Measurements from ENCODE around the gene GGTLC2. TPM values are rescaled to one million over a fixed set of nuclear protein-coding genes. Genes with fewer than 3 reads are reported as not detected.

GGTLC2 gene
- total RNA-seq, 1 experiment from 2014 or later, result not detected

DNA sequence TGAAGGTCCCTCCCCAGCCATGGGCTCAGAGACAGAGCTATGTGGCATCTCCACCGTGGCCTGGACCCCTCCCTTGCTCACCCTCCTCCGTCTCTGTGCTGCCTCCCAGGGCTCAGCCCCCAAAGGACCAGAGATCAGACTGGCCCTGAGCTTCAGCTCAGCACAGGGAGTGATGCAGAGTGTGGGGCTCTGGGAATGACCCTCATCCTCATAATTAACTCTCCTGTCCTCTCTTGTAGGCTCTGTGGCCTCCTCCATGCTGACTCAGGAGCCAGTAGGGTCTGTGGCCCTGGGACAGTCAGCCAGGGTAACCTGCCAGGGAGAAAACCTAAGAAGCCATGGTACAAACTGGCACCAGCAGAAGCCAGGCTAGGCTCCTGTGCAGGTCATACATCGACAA is 28.7 kb downstream of the GGTLC2 start:
- Histone ChIP-seq H3K27ac (ENCODE audit: low read length) (no peak overlapping the region), H3K9me2 (replicated peaks; ENCODE audit: low read length) (no peaks in the 10 kb centered on the region), H2AFZ (ENCODE audit: low read length) (no peak overlapping the region), H3K27me3 (ENCODE audit: low read length) (peaks cover 15% of the 10 kb centered on the region), H3K79me2 (ENCODE audit: low read length) (no peaks in the 10 kb centered on the region), H3K4me2 (ENCODE audit: low read length) (no peak overlapping the region), H3K4me1 (ENCODE audit: insufficient read depth, low read length) (no peaks in the 10 kb centered on the region), H3K4me3 (ENCODE audit: low read length) (no peak overlapping the region), H3K9ac (ENCODE audit: low read length) (no peak overlapping the region), H3K9me3 (ENCODE audit: low read length) (no peaks in the 10 kb centered on the region; the same call in 1 of the 2 replicates), H4K20me1 (ENCODE audit: low read length) (no peaks in the 10 kb centered on the region), H3F3A (ENCODE audit: low read length, unreplicated experiment) (no peaks in the 10 kb centered on the region), H3K36me3 (ENCODE audit: low read depth, low read length) (no peaks in the 10 kb centered on the region)
- DNase-seq (no peak), ATAC-seq (no peak)
- POLR2A ChIA-PET (ENCODE audit: unreplicated experiment), result no interaction called here
- CTCF ChIA-PET, result no interaction called here
- TF ChIP-seq, protein P1, sequence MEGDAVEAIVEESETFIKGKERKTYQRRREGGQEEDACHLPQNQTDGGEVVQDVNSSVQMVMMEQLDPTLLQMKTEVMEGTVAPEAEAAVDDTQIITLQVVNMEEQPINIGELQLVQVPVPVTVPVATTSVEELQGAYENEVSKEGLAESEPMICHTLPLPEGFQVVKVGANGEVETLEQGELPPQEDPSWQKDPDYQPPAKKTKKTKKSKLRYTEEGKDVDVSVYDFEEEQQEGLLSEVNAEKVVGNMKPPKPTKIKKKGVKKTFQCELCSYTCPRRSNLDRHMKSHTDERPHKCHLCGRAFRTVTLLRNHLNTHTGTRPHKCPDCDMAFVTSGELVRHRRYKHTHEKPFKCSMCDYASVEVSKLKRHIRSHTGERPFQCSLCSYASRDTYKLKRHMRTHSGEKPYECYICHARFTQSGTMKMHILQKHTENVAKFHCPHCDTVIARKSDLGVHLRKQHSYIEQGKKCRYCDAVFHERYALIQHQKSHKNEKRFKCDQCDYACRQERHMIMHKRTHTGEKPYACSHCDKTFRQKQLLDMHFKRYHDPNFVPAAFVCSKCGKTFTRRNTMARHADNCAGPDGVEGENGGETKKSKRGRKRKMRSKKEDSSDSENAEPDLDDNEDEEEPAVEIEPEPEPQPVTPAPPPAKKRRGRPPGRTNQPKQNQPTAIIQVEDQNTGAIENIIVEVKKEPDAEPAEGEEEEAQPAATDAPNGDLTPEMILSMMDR (conservative IDR thresholded peaks at IDR 0.05; ENCODE audit: low read depth, low read length), result no peak
- TF ChIP-seq EZH2phosphoT487 (IDR thresholded peaks at IDR 0.05; ENCODE audit: borderline replicate concordance, low read length) (no peak), EZH2 (IDR thresholded peaks at IDR 0.05; ENCODE audit: low read length, unreplicated experiment) (no peak)
- intact Hi-C loops (cut with micrococcal nuclease), result no loop called here
- no TSS peak for BruUV-seq (replicated peaks)

DNA sequence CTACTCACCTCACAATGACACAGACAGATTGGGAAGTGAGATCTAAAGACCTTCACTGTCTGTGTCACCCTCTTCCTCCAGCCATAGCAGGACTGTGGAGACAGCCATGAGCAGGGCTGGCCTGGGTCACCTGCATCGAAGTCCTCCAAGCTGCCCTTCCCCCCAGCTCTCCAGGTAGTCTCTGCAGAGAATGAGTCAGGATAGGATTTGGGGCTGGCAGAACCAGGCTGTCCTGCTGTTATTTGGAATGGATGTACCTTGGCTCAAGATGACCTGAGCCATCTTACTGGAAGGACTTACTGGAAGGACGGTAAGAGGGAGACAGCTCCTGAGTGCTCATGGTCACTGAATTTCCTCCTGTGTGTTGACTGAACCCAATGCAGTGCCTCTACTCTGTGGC is 29.2 kb downstream of the GGTLC2 start:
- no peak for ATAC-seq
- no peaks in the 10 kb centered on the region for H4K20me1 ChIP-seq (ENCODE audit: low read length)
- TF ChIP-seq EZH2phosphoT487 (IDR thresholded peaks at IDR 0.05; ENCODE audit: borderline replicate concordance, low read length) (no peak), EZH2 (IDR thresholded peaks at IDR 0.05; ENCODE audit: low read length, unreplicated experiment) (no peak)
- TF ChIP-seq, protein P1 (conservative IDR thresholded peaks at IDR 0.05; ENCODE audit: low read depth, low read length), result no peak
- H3K9me2 ChIP-seq (replicated peaks; ENCODE audit: low read length), result no peaks in the 10 kb centered on the region
- H3K79me2 ChIP-seq (ENCODE audit: low read length), result no peaks in the 10 kb centered on the region
- BruUV-seq (replicated peaks), result no TSS peak
- no peak overlapping the region for H3K4me3 ChIP-seq (ENCODE audit: low read length)
- no peak overlapping the region for H3K9ac ChIP-seq (ENCODE audit: low read length)
- CTCF ChIA-PET, result no interaction called here
- no peak overlapping the region for H3K4me2 ChIP-seq (ENCODE audit: low read length)
- H2AFZ ChIP-seq (ENCODE audit: low read length), result no peak overlapping the region
- no peak for DNase-seq
- intact Hi-C loops (cut with micrococcal nuclease), result no loop called here
- no peak overlapping the region for H3K27ac ChIP-seq (ENCODE audit: low read length)
- H3K27me3 ChIP-seq (ENCODE audit: low read length), result peaks cover 15% of the 10 kb centered on the region
- no peaks in the 10 kb centered on the region for H3F3A ChIP-seq (ENCODE audit: low read length, unreplicated experiment)
- no peaks in the 10 kb centered on the region for H3K36me3 ChIP-seq (ENCODE audit: low read depth, low read length)
- no peaks in the 10 kb centered on the region; the same call in 1 of the 2 replicates for H3K9me3 ChIP-seq (ENCODE audit: low read length)
- POLR2A ChIA-PET (ENCODE audit: unreplicated experiment), result no interaction called here
- H3K4me1 ChIP-seq (ENCODE audit: insufficient read depth, low read length), result no peaks in the 10 kb centered on the region

DNA sequence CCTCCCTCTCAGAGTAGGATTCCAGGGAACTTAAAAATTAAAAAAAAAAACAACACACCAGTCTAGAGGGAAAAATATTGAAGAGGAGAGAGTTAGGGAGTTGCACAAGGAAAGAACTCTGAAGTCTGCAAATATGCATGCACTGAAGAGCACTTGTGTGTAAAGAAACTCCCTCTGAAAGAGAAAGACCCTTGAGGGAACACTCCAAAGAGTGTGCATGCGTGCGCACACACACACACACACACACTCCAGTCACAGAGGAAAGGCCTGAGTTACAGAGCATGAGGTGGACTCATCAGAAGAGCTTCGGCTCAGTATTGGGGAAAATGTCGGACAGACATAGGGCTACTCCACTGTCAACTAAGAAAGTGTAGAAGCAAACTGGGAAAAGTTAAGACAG is 30.1 kb downstream of the GGTLC2 start:
- no TSS peak for BruUV-seq (replicated peaks)
- no peak for ATAC-seq
- intact Hi-C loops (cut with micrococcal nuclease), result no loop called here
- no peak overlapping the region for H3K27ac ChIP-seq (ENCODE audit: low read length)
- no peaks in the 10 kb centered on the region; the same call in 1 of the 2 replicates for H3K9me3 ChIP-seq (ENCODE audit: low read length)
- no peaks in the 10 kb centered on the region for H3K9me2 ChIP-seq (replicated peaks; ENCODE audit: low read length)
- H3F3A ChIP-seq (ENCODE audit: low read length, unreplicated experiment), result no peaks in the 10 kb centered on the region
- H3K4me3 ChIP-seq (ENCODE audit: low read length), result no peak overlapping the region
- no peak for TF ChIP-seq EZH2 (IDR thresholded peaks at IDR 0.05; ENCODE audit: low read length, unreplicated experiment)
- TF ChIP-seq, protein P1 (conservative IDR thresholded peaks at IDR 0.05; ENCODE audit: low read depth, low read length), result no peak
- TF ChIP-seq EZH2phosphoT487 (IDR thresholded peaks at IDR 0.05; ENCODE audit: borderline replicate concordance, low read length), result no peak
- no peak overlapping the region for H3K4me2 ChIP-seq (ENCODE audit: low read length)
- ChIA-PET POLR2A (ENCODE audit: unreplicated experiment) (no interaction called here), CTCF (no interaction called here)
- peaks cover 15% of the 10 kb centered on the region for H3K27me3 ChIP-seq (ENCODE audit: low read length)
- H3K9ac ChIP-seq (ENCODE audit: low read length), result no peak overlapping the region
- H3K4me1 ChIP-seq (ENCODE audit: insufficient read depth, low read length), result no peaks in the 10 kb centered on the region
- DNase-seq, result no peak
- no peak overlapping the region for H2AFZ ChIP-seq (ENCODE audit: low read length)
- H3K79me2 ChIP-seq (ENCODE audit: low read length), result no peaks in the 10 kb centered on the region
- no peaks in the 10 kb centered on the region for H4K20me1 ChIP-seq (ENCODE audit: low read length)
- no peaks in the 10 kb centered on the region for H3K36me3 ChIP-seq (ENCODE audit: low read depth, low read length)
